Sigmoid colon (tissue), 7 donors: ENCODE data around the gene KIF20B. TPM values are rescaled to one million over a fixed set of nuclear protein-coding genes. Genes with fewer than 3 reads are reported as not detected.
"Not testable (repeated sequence)": the region's sequence is repeated elsewhere in the genome, so short reads cannot be mapped to it uniquely, and the experiment has no call there.

Experiments used
- DNase-seq: peaks from one replicate; pipeline ENCODE4 v3.0.0-alpha.2; 2019
- H3K27ac ChIP-seq, 4 donors: fragments of 200-600 bp; sonication (generic); one replicate each; pipeline ENCODE4 v1.5.1; 2016 to 2019; ENCODE audit warnings: mild to moderate bottlenecking in 1 of 4
- H3K27me3 ChIP-seq, 3 donors: fragments of 200-600 bp; sonication (generic); one replicate each; pipeline ENCODE4 v1.5.1; 2019; ENCODE audit warnings: mild to moderate bottlenecking in 1 of 3
- H3K36me3 ChIP-seq, 4 donors: fragments of 200-600 bp; sonication (generic); one replicate each; pipeline ENCODE4 v1.5.1; 2016 to 2019
- H3K4me1 ChIP-seq, 4 donors: fragments of 200-600 bp; sonication (generic); one replicate each; pipeline ENCODE4 v1.5.1; 2017 to 2019
- H3K4me3 ChIP-seq, 4 donors: fragments of 200-600 bp; sonication (generic); one replicate each; pipeline ENCODE4 v1.5.1; 2017 to 2019; ENCODE audit warnings: mild to moderate bottlenecking in 2 of 4, moderate library complexity in 1 of 4
- H3K9me3 ChIP-seq, 4 donors: fragments of 200-600 bp in 3 of 4; sonication (generic) in 3 of 4; one replicate each; pipeline versions ENCODE4 v1.5.1 to v1.6.1; 2013 to 2019
- CTCF ChIP-seq, 4 experiments: fragments of 450-650 bp in 3 of 4; fragments of 200-600 bp in 1 of 4; IDR thresholded peaks; one replicate each; pipeline ENCODE4 v1.5.1; 2016 to 2019; ENCODE audit warnings: antibody characterized with exemption in 4 of 4, mild to moderate bottlenecking in 3 of 4, moderate library complexity in 2 of 4
- EP300 ChIP-seq, 4 donors: sonication (generic); formaldehyde crosslinking; IDR thresholded peaks; one replicate each; pipeline ENCODE4 v1.6.1; 2017; ENCODE audit warnings: antibody characterized with exemption in 4 of 4
- POLR2A ChIP-seq, 2 donors: fragments of 450-650 bp; IDR thresholded peaks; one replicate each; pipeline ENCODE4 v1.6.1; 2016; ENCODE audit warnings: antibody characterized with exemption in 2 of 2, mild to moderate bottlenecking in 2 of 2, moderate library complexity in 2 of 2
- POLR2AphosphoS5 ChIP-seq, 4 donors: sonication (generic); formaldehyde crosslinking; IDR thresholded peaks; one replicate each; pipeline ENCODE4 v1.6.1; 2017; ENCODE audit warnings: antibody characterized with exemption in 4 of 4
- WGBS, 2 donors: extraction: QIAGEN DNeasy Blood & Tissue Kit; methylation state at CpG; one replicate each; pipeline ENCODE4 v1.1.7; 2013; 5-methylcytosine and 5-hydroxymethylcytosine counted together
- intact Hi-C: fragments of 100-400 bp; cut with DNase I; formaldehyde crosslinking; loops from one replicate; pipeline ENCODE4 v1.15.1; 2023
- polyA plus RNA-seq, 3 donors: library from polyadenylated mRNA; stranded (reverse); fragments of 200-250 nt; gene quantifications; one replicate each; pipeline ENCODE4 v1.2.3, GENCODE V29; 2013
- total RNA-seq, 4 donors: library from RNA; depleted of rRNA; stranded (reverse); fragments of >200 nt; gene quantifications; one replicate each; pipeline ENCODE4 v1.1.0, GENCODE V29; 2016
- donor health status: healthy with polysubstance abuse.
- donor health status: Bipolar disorder and iron deficiency.
- donor health status: healthy.

The KIF20B gene
- total and polyA plus RNA-seq, 7 donors: 0.60 to 5.0 (median 2.5) TPM

GRCh38 chr10:89744026-89744425 is 42.6 kb downstream of the KIF20B start:
- H3K4me1 ChIP-seq: no peaks in the 10 kb centered on the region
- intact Hi-C loops: no loop called here

GRCh38 chr10:89745903-89746302 is 44.5 kb downstream of the KIF20B start:
- DNase-seq: no peak
- no peaks in the 10 kb centered on the region for H3K9me3 ChIP-seq
- WGBS, 2 donors: 92 to 96% methylated on average over 7 of the region's 7 CpGs
- no peaks in the 10 kb centered on the region for H3K36me3 ChIP-seq
- no peak overlapping the region for H3K4me3 ChIP-seq
- intact Hi-C loops: no loop called here
- no peak overlapping the region for H3K27ac ChIP-seq
- TF ChIP-seq POLR2AphosphoS5 (IDR thresholded peaks at IDR 0.05) (no peak), EP300 (IDR thresholded peaks at IDR 0.05) (no peak), POLR2A (IDR thresholded peaks at IDR 0.05) (no peak), CTCF (IDR thresholded peaks at IDR 0.05) (no peak)
- no peaks in the 10 kb centered on the region for H3K27me3 ChIP-seq
- H3K4me1 ChIP-seq: no peaks in the 10 kb centered on the region

More at GRCh38 chr10:89744026-89744425, 42.6 kb downstream of the KIF20B start:
- no peak overlapping the region for H3K27ac ChIP-seq
- H3K9me3 ChIP-seq: no peaks in the 10 kb centered on the region
- TF ChIP-seq POLR2AphosphoS5 (IDR thresholded peaks at IDR 0.05) (no peak), POLR2A (IDR thresholded peaks at IDR 0.05) (no peak), EP300 (IDR thresholded peaks at IDR 0.05) (no peak), CTCF (IDR thresholded peaks at IDR 0.05) (no peak)
- DNase-seq: no peak
- H3K4me3 ChIP-seq: no peak overlapping the region
- H3K27me3 ChIP-seq: no peaks in the 10 kb centered on the region
- 92% methylated on average over 1 of the region's 1 CpG for WGBS, 2 donors
- no peaks in the 10 kb centered on the region for H3K36me3 ChIP-seq

GRCh38 chr10:89750441-89750840 is 49.1 kb downstream of the KIF20B start:
- Histone ChIP-seq H3K36me3 (no peaks in the 10 kb centered on the region), H3K4me3 (no peak overlapping the region), H3K4me1 (no peaks in the 10 kb centered on the region), H3K27ac (no peak overlapping the region), H3K9me3 (no peaks in the 10 kb centered on the region), H3K27me3 (no peaks in the 10 kb centered on the region)
- DNase-seq: no peak
- 87 to 88% methylated on average over 1 of the region's 1 CpG for WGBS, 2 donors
- intact Hi-C loops: no loop called here
- TF ChIP-seq POLR2A (IDR thresholded peaks at IDR 0.05) (no peak), EP300 (IDR thresholded peaks at IDR 0.05) (no peak), CTCF (IDR thresholded peaks at IDR 0.05) (no peak), POLR2AphosphoS5 (IDR thresholded peaks at IDR 0.05) (no peak)

- no peak for DNase-seq
- TF ChIP-seq EP300 (IDR thresholded peaks at IDR 0.05): no peak
- TF ChIP-seq POLR2AphosphoS5 (IDR thresholded peaks at IDR 0.05): no peak
- no peak for TF ChIP-seq CTCF (IDR thresholded peaks at IDR 0.05)
- TF ChIP-seq POLR2A (IDR thresholded peaks at IDR 0.05): no peak
- peaks cover 0 to 3% (median 0%) of the 10 kb centered on the region in 4 donors for H3K36me3 ChIP-seq
- no peak overlapping the region for H3K4me3 ChIP-seq
- H3K27ac ChIP-seq: no peak overlapping the region
- no peaks in the 10 kb centered on the region for H3K4me1 ChIP-seq
- H3K27me3 ChIP-seq: no peaks in the 10 kb centered on the region
- intact Hi-C loops: no loop called here
- 92 to 93% methylated on average over 2 of the region's 2 CpGs for WGBS, 2 donors
- H3K9me3 ChIP-seq: no peaks in the 10 kb centered on the region
These were observed 54.0 kb downstream of the KIF20B start for GRCh38 chr10:89755374-89755773.

GRCh38 chr10:89759531-89759930 is 58.1 kb downstream of the KIF20B start:
- TF ChIP-seq EP300 (IDR thresholded peaks at IDR 0.05) (no peak), POLR2AphosphoS5 (IDR thresholded peaks at IDR 0.05) (no peak), POLR2A (IDR thresholded peaks at IDR 0.05) (no peak)
- no peak for DNase-seq
- Histone ChIP-seq H3K36me3 (peaks cover 0 to 11% (median 2%) of the 10 kb centered on the region in 4 donors), H3K27ac (no peak overlapping the region), H3K27me3 (no peaks in the 10 kb centered on the region), H3K9me3 (no peaks in the 10 kb centered on the region), H3K4me1 (no peaks in the 10 kb centered on the region), H3K4me3 (no peak overlapping the region)
- WGBS, 2 donors: 100% methylated on average over 1 of the region's 1 CpG
- intact Hi-C loops: no loop called here

GRCh38 chr10:89763671-89764070 is 62.3 kb downstream of the KIF20B start:
- H3K36me3 ChIP-seq, H3K27me3 ChIP-seq, H3K27ac ChIP-seq, H3K4me3 ChIP-seq, intact Hi-C loops, H3K9me3 ChIP-seq, DNase-seq, H3K4me1 ChIP-seq: not testable (repeated sequence)
- 97 to 98% methylated on average over 1 of the region's 1 CpG for WGBS, 2 donors
